CD4-positive, alpha-beta memory T cell (primary cell): Measurements from ENCODE around the gene PRSS56. TPM values are rescaled to one million over a fixed set of nuclear protein-coding genes. Genes with fewer than 3 reads are reported as not detected.

ENCODE experiments used
- CTCF ChIA-PET: fragments of 350-600 bp; sonication (Branson Sonifier 250); formaldehyde crosslinking; loops from one replicate; lab custom pipeline; 2021; ENCODE audit warnings: inconsistent platforms; ENCODE audit not compliant: partially characterized antibody; lab: Charles Lee
- POLR2A ChIA-PET: fragments of 350-600 bp; sonication (Branson Sonifier 250); formaldehyde crosslinking; loops from one replicate; lab custom pipeline; 2021; ENCODE audit not compliant: partially characterized antibody; lab: Charles Lee
- DNase-seq, 5 donors: peaks; one replicate each; pipeline versions ENCODE4 v3.0.0 to v3.0.0-alpha.2; 2020 to 2022; ENCODE audit warnings: mixed read lengths in 1 of 5
- H3K27ac ChIP-seq: one replicate; pipeline ENCODE4 v1.7.0; 2013; ENCODE audit warnings: low read depth, low read length
- H3K27me3 ChIP-seq: 2 replicates; pipeline ENCODE4 v1.7.0; 2013; ENCODE audit warnings: mild to moderate bottlenecking, low read length, moderate library complexity; ENCODE audit not compliant: insufficient read depth
- H3K36me3 ChIP-seq: 2 replicates; pipeline ENCODE4 v1.7.0; 2013; ENCODE audit warnings: mild to moderate bottlenecking, low read length, moderate library complexity; ENCODE audit not compliant: insufficient read depth
- H3K4me1 ChIP-seq: 2 replicates; pipeline ENCODE4 v1.7.0; 2013; ENCODE audit warnings: mild to moderate bottlenecking, low read length, moderate library complexity; ENCODE audit not compliant: insufficient read depth
- H3K4me3 ChIP-seq, 2 donors: one replicate each; pipeline ENCODE4 v1.7.0; 2013; ENCODE audit warnings: low read length in 2 of 2, mild to moderate bottlenecking in 1 of 2
- H3K9me3 ChIP-seq, 2 donors: one replicate each; pipeline ENCODE4 v1.7.0; 2013; ENCODE audit warnings: low read length in 2 of 2, control low read depth in 1 of 2; ENCODE audit not compliant: control insufficient read depth in 1 of 2
- H3K27ac Mint-ChIP-seq, 7 donors: one replicate each; pipeline ENCODE4 v1.8.0; 2020 to 2021; ENCODE audit warnings: mixed read lengths in 7 of 7, mild to moderate bottlenecking in 6 of 7, inconsistent platforms in 3 of 7, moderate library complexity in 3 of 7
- H3K27me3 Mint-ChIP-seq, 2 donors: one replicate each; pipeline ENCODE4 v1.8.0; 2020 to 2021; ENCODE audit warnings: mixed read lengths in 2 of 2
- H3K36me3 Mint-ChIP-seq, 2 donors: one replicate each; pipeline ENCODE4 v1.8.0; 2020 to 2021; ENCODE audit warnings: mixed read lengths in 2 of 2, inconsistent platforms in 1 of 2, mild to moderate bottlenecking in 1 of 2
- H3K4me1 Mint-ChIP-seq, 4 donors: one replicate each; pipeline ENCODE4 v1.8.0; 2020 to 2021; ENCODE audit warnings: mixed read lengths in 4 of 4, mild to moderate bottlenecking in 1 of 4
- H3K4me3 Mint-ChIP-seq, 8 donors: one replicate each; pipeline ENCODE4 v1.8.0; 2020 to 2021; ENCODE audit warnings: mixed read lengths in 8 of 8, mild to moderate bottlenecking in 7 of 8, moderate library complexity in 6 of 8, inconsistent platforms in 3 of 8
- H3K9me3 Mint-ChIP-seq, 8 donors: one replicate each; pipeline ENCODE4 v1.8.0; 2020 to 2021; ENCODE audit warnings: mixed read lengths in 8 of 8, mild to moderate bottlenecking in 5 of 8, inconsistent platforms in 3 of 8, moderate library complexity in 1 of 8
- intact Hi-C: fragments of 100-400 bp; cut with micrococcal nuclease; formaldehyde crosslinking; loops from one replicate; pipeline ENCODE4 v1.15.1; 2023
- polyA plus RNA-seq, 2 donors: library from polyadenylated mRNA; unstranded; fragments of 300-500 nt; fragmentation: Illumina TruSeq; gene quantifications; one replicate each; pipeline ENCODE4 v1.2.3, GENCODE V29; 2021
- total RNA-seq, 2 experiments: library from RNA; stranded (reverse); gene quantifications; one replicate each; pipeline ENCODE4 v1.2.3, GENCODE V29; 2021

Gene PRSS56
- total and polyA plus RNA-seq, 4 experiments from 2014 or later, result not detected

DNA sequence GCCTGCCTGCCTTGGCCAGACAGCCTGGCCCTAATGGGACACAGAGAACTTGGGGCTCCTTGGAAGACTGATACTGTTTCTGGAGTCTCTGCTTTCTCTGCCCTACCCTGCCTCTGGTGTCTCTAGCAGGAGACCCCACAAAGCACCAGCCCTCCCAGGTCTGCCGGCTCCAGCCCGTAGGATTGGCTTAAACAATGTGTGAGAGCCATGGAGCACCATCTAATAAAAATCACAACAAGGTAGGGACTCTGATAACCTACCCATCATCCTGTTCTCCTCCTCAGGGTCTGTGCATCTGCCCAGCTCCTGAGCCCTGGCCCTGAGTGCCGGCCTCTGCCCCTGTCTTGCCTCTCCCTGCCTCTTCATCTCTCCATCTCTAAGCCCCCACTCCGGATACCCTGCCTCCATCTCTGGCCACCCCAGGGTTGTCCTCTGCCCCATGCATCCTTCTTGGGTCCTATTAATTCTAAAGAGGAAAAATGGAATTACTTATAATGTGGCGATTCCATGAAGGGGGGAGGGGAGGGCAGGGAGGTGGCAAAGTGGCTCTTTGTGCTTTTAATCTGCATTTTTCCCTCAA is 31.4 kb upstream of the PRSS56 start:
- Histone ChIP-seq H3K27ac (no peak overlapping the region), H3K4me1 (no peaks in the 10 kb centered on the region), H3K4me3 (no peak overlapping the region), H3K36me3 (no peaks in the 10 kb centered on the region), H3K27me3 (no peaks in the 10 kb centered on the region), H3K9me3 (no peaks in the 10 kb centered on the region)
- H3K36me3 Mint-ChIP-seq, result no peaks in the 10 kb centered on the region
- peaks cover 24 to 40% of the 10 kb centered on the region in 2 donors for H3K27me3 Mint-ChIP-seq
- intact Hi-C loops, result no loop called here
- H3K9me3 Mint-ChIP-seq, result no peaks in the 10 kb centered on the region
- H3K4me1 Mint-ChIP-seq, result peaks cover 2 to 25% (median 9%) of the 10 kb centered on the region in 4 donors
- H3K4me3 Mint-ChIP-seq, result peak overlapping the region in 6 of 8 donors; percentile 4 to 72 (median 50)
- CTCF ChIA-PET, result no interaction called here
- no peak overlapping the region for H3K27ac Mint-ChIP-seq
- DNase-seq, result no peak
- POLR2A ChIA-PET, result no interaction called here

GRCh38 chr2:232489516-232490220 is 30.5 kb upstream of the PRSS56 start:
- DNase-seq, result no peak
- intact Hi-C loops, result no loop called here
- H3K27me3 Mint-ChIP-seq, result peaks cover 20 to 37% of the 10 kb centered on the region in 2 donors
- H3K9me3 Mint-ChIP-seq, result no peaks in the 10 kb centered on the region
- H3K27ac ChIP-seq, result no peak overlapping the region
- H3K4me1 ChIP-seq, result no peaks in the 10 kb centered on the region
- H3K4me3 Mint-ChIP-seq, result peak overlapping the region in 1 of 8 donors; percentile 57
- H3K36me3 Mint-ChIP-seq, result no peaks in the 10 kb centered on the region
- no peak overlapping the region for H3K27ac Mint-ChIP-seq
- H3K4me3 ChIP-seq, result no peak overlapping the region
- POLR2A ChIA-PET, result no interaction called here
- H3K36me3 ChIP-seq, result no peaks in the 10 kb centered on the region
- no peaks in the 10 kb centered on the region for H3K9me3 ChIP-seq
- H3K27me3 ChIP-seq, result no peaks in the 10 kb centered on the region
- peaks cover 2 to 22% (median 9%) of the 10 kb centered on the region in 4 donors for H3K4me1 Mint-ChIP-seq
- CTCF ChIA-PET, result no interaction called here

- peaks cover 0 to 14% (median 6%) of the 10 kb centered on the region in 4 donors for H3K4me1 Mint-ChIP-seq
- Histone ChIP-seq H3K4me1 (no peaks in the 10 kb centered on the region), H3K27ac (no peak overlapping the region), H3K9me3 (no peaks in the 10 kb centered on the region), H3K36me3 (no peaks in the 10 kb centered on the region), H3K27me3 (no peaks in the 10 kb centered on the region), H3K4me3 (no peak overlapping the region)
- H3K27me3 Mint-ChIP-seq, result peaks cover 13 to 29% of the 10 kb centered on the region in 2 donors
- CTCF ChIA-PET, result no interaction called here
- no peaks in the 10 kb centered on the region for H3K9me3 Mint-ChIP-seq
- H3K4me3 Mint-ChIP-seq, result peak overlapping the region in 1 of 8 donors; percentile 42
- intact Hi-C loops, result no loop called here
- no peak overlapping the region for H3K27ac Mint-ChIP-seq
- DNase-seq, result no peak
- POLR2A ChIA-PET, result no interaction called here
- H3K36me3 Mint-ChIP-seq, result no peaks in the 10 kb centered on the region
Observed at GRCh38 chr2:232490221-232491138, 29.7 kb upstream of the PRSS56 start.

DNA sequence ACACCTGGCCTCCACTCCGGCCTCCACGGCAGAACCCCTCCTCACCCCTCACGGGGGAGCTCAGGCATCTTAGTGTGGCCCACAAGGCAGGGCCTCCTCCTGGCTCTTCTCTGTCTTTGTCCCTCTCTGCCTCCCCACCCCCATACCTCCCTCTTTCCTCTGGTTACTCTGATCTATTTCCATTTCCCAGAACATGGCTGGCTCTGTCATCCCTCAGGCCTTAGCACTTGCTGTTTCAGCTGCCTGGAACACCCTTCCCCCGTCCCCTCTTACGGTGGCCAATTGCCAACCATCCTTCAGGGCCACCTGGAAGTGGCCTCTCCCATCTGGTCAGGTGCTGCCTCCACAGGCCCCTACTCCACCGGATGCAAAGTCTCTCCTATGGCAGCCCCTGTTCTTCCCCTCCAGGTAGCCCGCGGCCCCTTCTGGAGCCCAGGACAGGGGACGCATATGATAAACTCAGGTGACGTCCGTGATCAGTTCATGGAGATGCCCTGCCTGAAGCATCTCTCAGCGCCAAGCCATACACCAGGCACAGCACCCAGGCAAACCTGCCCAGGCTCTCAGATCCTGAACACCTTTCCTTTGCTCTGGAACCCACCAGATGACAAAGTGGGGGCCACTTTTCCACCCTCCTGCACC is 28.9 kb upstream of the PRSS56 start:
- Histone ChIP-seq H3K4me1 (no peaks in the 10 kb centered on the region), H3K4me3 (no peak overlapping the region), H3K27me3 (no peaks in the 10 kb centered on the region), H3K27ac (no peak overlapping the region), H3K9me3 (no peaks in the 10 kb centered on the region), H3K36me3 (no peaks in the 10 kb centered on the region)
- Mint-ChIP-seq H3K36me3 (no peaks in the 10 kb centered on the region), H3K4me3 (peak overlapping the region in 1 of 8 donors; percentile 39), H3K9me3 (no peaks in the 10 kb centered on the region), H3K4me1 (peaks cover 0 to 14% (median 6%) of the 10 kb centered on the region in 4 donors), H3K27me3 (peaks cover 13 to 29% of the 10 kb centered on the region in 2 donors), H3K27ac (no peak overlapping the region)
- intact Hi-C loops, result no loop called here
- ChIA-PET CTCF (no interaction called here), POLR2A (no interaction called here)
- no peak for DNase-seq

GRCh38 chr2:232492236-232492848 is 27.8 kb upstream of the PRSS56 start:
- H3K4me3 Mint-ChIP-seq, result no peak overlapping the region
- ChIA-PET CTCF (no interaction called here), POLR2A (no interaction called here)
- no peak overlapping the region for H3K27ac Mint-ChIP-seq
- DNase-seq, result no peak
- Histone ChIP-seq H3K4me3 (no peak overlapping the region), H3K36me3 (no peaks in the 10 kb centered on the region), H3K27me3 (no peaks in the 10 kb centered on the region), H3K9me3 (no peaks in the 10 kb centered on the region), H3K27ac (no peak overlapping the region), H3K4me1 (no peaks in the 10 kb centered on the region)
- intact Hi-C loops, result no loop called here
- no peaks in the 10 kb centered on the region for H3K36me3 Mint-ChIP-seq
- no peaks in the 10 kb centered on the region for H3K9me3 Mint-ChIP-seq
- peaks cover 0 to 9% (median 6%) of the 10 kb centered on the region in 4 donors for H3K4me1 Mint-ChIP-seq
- H3K27me3 Mint-ChIP-seq, result peaks cover 13 to 29% of the 10 kb centered on the region in 2 donors

DNA sequence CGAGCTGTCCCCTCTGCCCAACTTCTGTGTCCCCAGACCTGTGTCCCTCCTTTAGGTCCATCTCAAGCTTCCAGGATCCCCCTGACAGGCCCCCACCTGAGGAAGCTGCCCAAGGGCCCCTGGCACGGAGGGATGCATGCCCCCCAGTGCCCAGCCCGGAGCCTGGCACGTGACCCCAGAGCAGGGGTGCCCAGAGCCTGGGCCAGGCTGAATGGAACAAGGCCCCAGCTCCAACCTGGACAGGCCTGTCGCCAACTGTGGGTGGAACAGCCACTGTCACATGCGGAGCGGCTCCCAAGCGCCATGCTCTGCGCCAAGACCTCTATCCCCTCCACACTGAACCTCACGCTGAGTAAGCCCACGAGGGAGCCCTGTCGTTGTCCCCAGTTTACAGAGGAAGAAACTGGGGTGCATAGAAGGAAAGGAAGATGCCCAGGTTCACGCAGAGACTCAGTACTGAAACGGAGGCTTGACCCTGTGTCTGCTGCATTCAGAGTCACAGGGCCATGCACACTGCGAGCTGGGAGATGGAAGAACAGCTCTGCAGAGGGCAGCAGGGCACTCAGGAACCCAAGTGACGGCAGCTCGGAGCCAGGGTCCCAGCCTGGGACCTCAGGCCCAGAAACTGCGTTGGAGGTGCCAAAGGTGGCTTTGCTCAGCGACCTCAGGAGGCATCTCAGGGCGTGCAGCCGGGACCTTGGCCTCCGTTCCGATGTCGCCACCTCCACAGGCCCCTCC is 27.1 kb upstream of the PRSS56 start:
- no peaks in the 10 kb centered on the region for H3K9me3 Mint-ChIP-seq
- no peaks in the 10 kb centered on the region for H3K27me3 ChIP-seq

More for the DNA sequence above, 27.1 kb upstream of the PRSS56 start:
- peaks cover 13 to 29% of the 10 kb centered on the region in 2 donors for H3K27me3 Mint-ChIP-seq
- Histone ChIP-seq H3K4me1 (no peaks in the 10 kb centered on the region), H3K4me3 (no peak overlapping the region), H3K36me3 (no peaks in the 10 kb centered on the region), H3K9me3 (no peaks in the 10 kb centered on the region), H3K27ac (no peak overlapping the region)
- DNase-seq, result no peak
- H3K36me3 Mint-ChIP-seq, result no peaks in the 10 kb centered on the region
- intact Hi-C loops, result no loop called here
- ChIA-PET POLR2A (no interaction called here), CTCF (no interaction called here)
- no peak overlapping the region for H3K27ac Mint-ChIP-seq
- H3K4me1 Mint-ChIP-seq, result peaks cover 0 to 9% (median 5%) of the 10 kb centered on the region in 4 donors
- no peak overlapping the region for H3K4me3 Mint-ChIP-seq
